HCT116 (cell line): Measurements from ENCODE around the gene FAM114A1. TPM values are rescaled to one million over a fixed set of nuclear protein-coding genes. Genes with fewer than 3 reads are reported as not detected.

Source experiments
- ATAC-seq: fragments of 200-7000 bp; cut with Tn5 transposase; 2 replicates; pipeline ENCODE4 v1.9.1; 2020; ENCODE audit warnings: mild to moderate bottlenecking, moderate library complexity
- BruUV-seq: library from RNA; stranded (reverse); fragments of 400-500 nt; replicated peaks from 2 replicates; lab custom pipeline; 2021; lab: Mats Ljungman, UMichigan
- CTCF ChIA-PET: fragments of 300-600 bp; sonication (Branson Sonifier 250); formaldehyde crosslinking; loops from one replicate; lab custom pipeline; 2021; ENCODE audit warnings: antibody characterized with exemption; lab: Charles Lee
- POLR2A ChIA-PET: fragments of 300-600, 350-600 bp; sonication (Branson Sonifier 250); formaldehyde crosslinking; loops from one replicate; lab custom pipeline; 2021; ENCODE audit warnings: antibody characterized with exemption; lab: Charles Lee
- RAD21 ChIA-PET, 2 experiments: fragments of 300-600 bp; sonication (Branson Sonifier 250); formaldehyde crosslinking; loops; one replicate each; lab custom pipeline; 2023; ENCODE audit warnings: low total read pairs in 2 of 2; ENCODE audit not compliant: uncharacterized antibody in 2 of 2, unreplicated experiment in 2 of 2, low non-redundant PET in 1 of 2; lab: Charles Lee
- DNase-seq: peaks from one replicate; pipeline ENCODE4 v3.0.0-alpha.2; 2010; ENCODE audit warnings: low read depth, low spot score
- H2AFZ ChIP-seq: fragments of 200-600 bp; shearing (Covaris generic), sonication (generic); 2 replicates; pipeline ENCODE4 v1.6.1; 2017; ENCODE audit warnings: low read depth, mixed run types, mixed read lengths, antibody characterized with exemption, low read length; ENCODE audit not compliant: poor library complexity, severe bottlenecking
- H3K27ac ChIP-seq: 2 replicates; pipeline ENCODE4 v1.5.1; 2012; ENCODE audit warnings: low read depth, low read length
- H3K27me3 ChIP-seq: fragments of 200-600 bp; sonication (generic); 2 replicates; pipeline ENCODE4 v1.6.1; 2016; ENCODE audit warnings: mixed run types, low read length, mixed read lengths; ENCODE audit not compliant: insufficient read depth
- H3K36me3 ChIP-seq, 2 experiments: fragments of 200-500 bp in 1 of 2; fragments of 200-600 bp in 1 of 2; sonication (Bioruptor generic) in 1 of 2; sonication (generic) in 1 of 2; 2 replicates each; pipeline versions ENCODE4 v1.5.1 to v1.6.1; 2014 to 2016; ENCODE audit warnings: low read length in 2 of 2, inconsistent platforms in 1 of 2, mixed read lengths in 1 of 2, mixed run types in 1 of 2; ENCODE audit not compliant: insufficient read depth in 2 of 2, control insufficient read depth in 1 of 2
- H3K4me1 ChIP-seq, 2 experiments: fragments of 200-600 bp in 1 of 2; sonication (generic) in 1 of 2; 2 replicates each; pipeline versions ENCODE4 v1.5.1 to v1.6.1; 2012 to 2017; ENCODE audit warnings: low read length in 2 of 2, inconsistent platforms in 1 of 2, mild to moderate bottlenecking in 1 of 2, mixed read lengths in 1 of 2, mixed run types in 1 of 2, moderate library complexity in 1 of 2; ENCODE audit not compliant: insufficient read depth in 2 of 2, control insufficient read depth in 1 of 2
- H3K4me2 ChIP-seq: fragments of 200-600 bp; sonication (generic); 2 replicates; pipeline ENCODE4 v1.6.1; 2017; ENCODE audit warnings: mixed run types, low read length, mixed read lengths
- H3K4me3 ChIP-seq, 2 experiments: fragments of 200-600 bp in 1 of 2; sonication (generic) in 1 of 2; replicated peaks in 1 of 2; 2 replicates each; pipeline ENCODE4 v1.5.1; 2011 to 2016; ENCODE audit warnings: low read length in 2 of 2, control low read depth in 1 of 2, low read depth in 1 of 2, mild to moderate bottlenecking in 1 of 2, mixed read lengths in 1 of 2, mixed run types in 1 of 2
- H3K79me2 ChIP-seq: fragments of 200-600 bp; sonication (generic); 2 replicates; pipeline ENCODE4 v1.6.1; 2017; ENCODE audit warnings: mild to moderate bottlenecking, mixed run types, low read length, moderate library complexity, mixed read lengths; ENCODE audit not compliant: insufficient read depth
- H3K9ac ChIP-seq: fragments of 200-600 bp; sonication (generic); 2 replicates; pipeline ENCODE4 v1.6.1; 2016; ENCODE audit warnings: low read length, mixed read lengths
- H3K9me2 ChIP-seq: fragments of 200-600 bp; sonication (generic), shearing (Covaris generic); 2 replicates; pipeline ENCODE4 v1.6.1; 2017; ENCODE audit warnings: mixed run types, mild to moderate bottlenecking, moderate library complexity; ENCODE audit not compliant: insufficient read depth
- H3K9me3 ChIP-seq, 2 experiments: fragments of 200-500 bp in 1 of 2; fragments of 200-600 bp in 1 of 2; sonication (Bioruptor generic) in 1 of 2; sonication (generic) in 1 of 2; 2 replicates each; pipeline ENCODE4 v1.6.1; 2014 to 2017; ENCODE audit warnings: low read length in 2 of 2, mixed read lengths in 2 of 2, inconsistent platforms in 1 of 2, low read depth in 1 of 2, mild to moderate bottlenecking in 1 of 2, mixed run types in 1 of 2, moderate library complexity in 1 of 2; ENCODE audit not compliant: control insufficient read depth in 1 of 2, insufficient read depth in 1 of 2
- H4K20me1 ChIP-seq: fragments of 200-600 bp; sonication (generic), shearing (Covaris generic); 2 replicates; pipeline ENCODE4 v1.6.1; 2017; ENCODE audit warnings: mixed run types, mild to moderate bottlenecking, moderate library complexity; ENCODE audit not compliant: insufficient read depth
- ATF3 ChIP-seq: IDR thresholded peaks from 2 replicates; pipeline ENCODE4 v1.6.1; 2012
- CBX3 ChIP-seq: IDR thresholded peaks from 2 replicates; pipeline ENCODE4 v1.6.1; 2012; ENCODE audit warnings: low read depth
- EGR1 ChIP-seq: IDR thresholded peaks from 2 replicates; pipeline ENCODE4 v1.6.1; 2012; ENCODE audit warnings: low read depth
- ELF1 ChIP-seq: IDR thresholded peaks from 2 replicates; pipeline ENCODE4 v1.6.1; 2012; ENCODE audit warnings: low read depth, borderline replicate concordance
- EZH2phosphoT487 ChIP-seq: fragments of 200-600 bp; IDR thresholded peaks from 2 replicates; pipeline ENCODE4 v1.6.1; 2018; ENCODE audit warnings: antibody characterized with exemption, borderline replicate concordance
- FOSL1 ChIP-seq: IDR thresholded peaks from 2 replicates; pipeline ENCODE4 v1.6.1; 2012; ENCODE audit warnings: low read depth
- JUND ChIP-seq: IDR thresholded peaks from 2 replicates; pipeline ENCODE4 v1.6.1; 2012
- POLR2AphosphoS5 ChIP-seq: IDR thresholded peaks from 2 replicates; pipeline ENCODE4 v1.6.1; 2011; ENCODE audit warnings: mild to moderate bottlenecking, low read depth, low read length, moderate library complexity
- SIN3A ChIP-seq: IDR thresholded peaks from 2 replicates; pipeline ENCODE4 v1.6.1; 2012; ENCODE audit warnings: low read depth
- SP1 ChIP-seq: IDR thresholded peaks from 2 replicates; pipeline ENCODE4 v1.6.1; 2012; ENCODE audit warnings: low read depth
- SRF ChIP-seq: IDR thresholded peaks from 2 replicates; pipeline ENCODE4 v1.6.1; 2012; ENCODE audit warnings: low read depth
- ZNF274 ChIP-seq: fragments of 200-500 bp; sonication (Bioruptor generic); IDR thresholded peaks from 2 replicates; pipeline ENCODE4 v1.6.1; 2014; ENCODE audit warnings: mild to moderate bottlenecking, low read depth, low read length, inconsistent platforms
- intact Hi-C: fragments of 100-400 bp; cut with micrococcal nuclease; formaldehyde crosslinking; loops from 2 replicates; pipeline ENCODE4 v1.10.0; 2022
- total RNA-seq: library from RNA; stranded (reverse); gene quantifications from one replicate; pipeline ENCODE4 v1.2.1, GENCODE V29; 2021; ENCODE audit not compliant: unreplicated experiment
- TF ChIP-seq, protein P1 (sequence below): IDR thresholded peaks from 2 replicates; pipeline ENCODE4 v1.6.1; 2012
- TF ChIP-seq, protein P2 (sequence below): IDR thresholded peaks from 2 replicates; pipeline ENCODE4 v1.6.1; 2011; ENCODE audit warnings: mild to moderate bottlenecking, low read length, moderate library complexity; ENCODE audit not compliant: insufficient replicate concordance; ENCODE audit errors: extremely low read depth

The FAM114A1 gene
- total RNA-seq, 1 experiment from 2014 or later: 35.6 TPM

GRCh38 chr4:38855466-38855865 lies 12.1 kb upstream of the FAM114A1 start:
- TF ChIP-seq SP1 (no peak), JUND (no peak)
- Histone ChIP-seq H3K4me1 (peaks cover 16 to 44% of the 10 kb centered on the region in 2 experiments), H4K20me1 (no peaks in the 10 kb centered on the region), H2AFZ (peak overlapping the region; percentile 97), H3K9me3 (no peaks in the 10 kb centered on the region), H3K27me3 (no peaks in the 10 kb centered on the region), H3K36me3 (no peaks in the 10 kb centered on the region), H3K4me3 (no peak overlapping the region; a peak in 1 of 4 replicates), H3K79me2 (no peaks in the 10 kb centered on the region), H3K4me2 (peak overlapping the region; percentile 90), H3K9ac (no peak overlapping the region), H3K27ac (no peak overlapping the region), H3K9me2 (no peaks in the 10 kb centered on the region)
- POLR2A ChIA-PET: interaction anchor here (0.7 to 0.9 kb wide), 3 partner anchors 12 to 96 kb away, joined by 3 to 4 read pairs (median 4); no protein-coding TSS in a partner anchor
- DNase-seq (no peak), ATAC-seq (no peak)
- RAD21 ChIA-PET: no interaction called here
- CTCF ChIA-PET: interaction anchor here (1.0 to 2.5 kb wide), 7 partner anchors 9 to 676 kb away, joined by 3 to 19 read pairs (median 4); partner anchors contain the start of gene TLR10
- intact Hi-C loops: loop anchor here (5.0 to 10.0 kb wide), 3 partner anchors 673 to 793 kb away; no protein-coding TSS in a partner anchor
- no TSS peak for BruUV-seq

DNA sequence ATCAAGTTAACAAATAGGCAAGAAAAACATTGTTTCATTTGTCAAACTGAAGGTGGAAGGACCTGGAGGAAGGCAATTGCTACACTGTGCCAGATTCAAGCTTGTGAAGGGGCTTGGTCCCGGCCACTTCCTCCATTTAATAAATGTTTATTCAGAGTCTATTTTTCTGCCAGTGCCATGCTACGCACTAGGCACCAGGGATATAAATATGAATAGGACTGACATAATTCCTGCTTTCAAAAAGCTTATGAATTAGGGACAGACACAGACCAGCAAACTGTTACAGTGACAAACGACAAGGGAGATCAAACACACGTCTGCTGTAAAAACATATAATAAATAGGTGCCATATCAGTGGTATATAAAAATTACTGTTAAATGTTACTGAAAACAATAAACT lies 11.6 kb upstream of the FAM114A1 start:
- RAD21 ChIA-PET: no interaction called here
- DNase-seq (no peak), ATAC-seq (no peak)
- H3K79me2 ChIP-seq: no peaks in the 10 kb centered on the region
- BruUV-seq: no TSS peak
- H3K27me3 ChIP-seq: no peaks in the 10 kb centered on the region
- H3K27ac ChIP-seq: peak overlapping the region; percentile 84; the same call in 1 of the 2 replicates
- peaks cover 19 to 49% of the 10 kb centered on the region in 2 experiments for H3K4me1 ChIP-seq
- POLR2A ChIA-PET: interaction anchor here (0.7 to 0.9 kb wide), 3 partner anchors 11 to 97 kb away, joined by 3 to 4 read pairs (median 4); no protein-coding TSS in a partner anchor
- H3K4me2 ChIP-seq: peak overlapping the region; percentile 90
- no peak for TF ChIP-seq POLR2AphosphoS5
- TF ChIP-seq ZNF274: no peak
- TF ChIP-seq EGR1: no peak
- TF ChIP-seq FOSL1: no peak
- TF ChIP-seq, protein P1, sequence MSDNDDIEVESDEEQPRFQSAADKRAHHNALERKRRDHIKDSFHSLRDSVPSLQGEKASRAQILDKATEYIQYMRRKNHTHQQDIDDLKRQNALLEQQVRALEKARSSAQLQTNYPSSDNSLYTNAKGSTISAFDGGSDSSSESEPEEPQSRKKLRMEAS: no peak
- TF ChIP-seq SRF: no peak
- TF ChIP-seq ELF1: no peak; the same call in 1 of the 2 replicates
- TF ChIP-seq SP1: no peak
- TF ChIP-seq, protein P2, sequence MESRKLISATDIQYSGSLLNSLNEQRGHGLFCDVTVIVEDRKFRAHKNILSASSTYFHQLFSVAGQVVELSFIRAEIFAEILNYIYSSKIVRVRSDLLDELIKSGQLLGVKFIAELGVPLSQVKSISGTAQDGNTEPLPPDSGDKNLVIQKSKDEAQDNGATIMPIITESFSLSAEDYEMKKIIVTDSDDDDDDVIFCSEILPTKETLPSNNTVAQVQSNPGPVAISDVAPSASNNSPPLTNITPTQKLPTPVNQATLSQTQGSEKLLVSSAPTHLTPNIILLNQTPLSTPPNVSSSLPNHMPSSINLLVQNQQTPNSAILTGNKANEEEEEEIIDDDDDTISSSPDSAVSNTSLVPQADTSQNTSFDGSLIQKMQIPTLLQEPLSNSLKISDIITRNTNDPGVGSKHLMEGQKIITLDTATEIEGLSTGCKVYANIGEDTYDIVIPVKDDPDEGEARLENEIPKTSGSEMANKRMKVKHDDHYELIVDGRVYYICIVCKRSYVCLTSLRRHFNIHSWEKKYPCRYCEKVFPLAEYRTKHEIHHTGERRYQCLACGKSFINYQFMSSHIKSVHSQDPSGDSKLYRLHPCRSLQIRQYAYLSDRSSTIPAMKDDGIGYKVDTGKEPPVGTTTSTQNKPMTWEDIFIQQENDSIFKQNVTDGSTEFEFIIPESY: no peak
- TF ChIP-seq EZH2phosphoT487: no peak
- TF ChIP-seq ATF3: no peak
- TF ChIP-seq CBX3: no peak; the same call in 1 of the 2 replicates
- no peak for TF ChIP-seq SIN3A
- H4K20me1 ChIP-seq: no peaks in the 10 kb centered on the region
- H3K4me3 ChIP-seq: peak overlapping the region; percentile 41 to 57
- intact Hi-C loops: loop anchor here (2.0 to 10.0 kb wide), 4 partner anchors 97 to 794 kb away; no protein-coding TSS in a partner anchor
- H3K9me2 ChIP-seq: no peaks in the 10 kb centered on the region
- peak overlapping the region; percentile 97 for H2AFZ ChIP-seq
- no peaks in the 10 kb centered on the region for H3K9me3 ChIP-seq
- H3K36me3 ChIP-seq: no peaks in the 10 kb centered on the region
- H3K9ac ChIP-seq: peak overlapping the region; percentile 53
- CTCF ChIA-PET: interaction anchor here (1.0 to 2.5 kb wide), 7 partner anchors 9 to 676 kb away, joined by 3 to 19 read pairs (median 4); partner anchors contain the start of gene TLR10
